ENCODE data around the gene PTGR3. TPM values are rescaled to one million over a fixed set of nuclear protein-coding genes. Genes with fewer than 3 reads are reported as not detected.

Gene PTGR3
- total RNA-seq, result 10 to 100 TPM in 1 of 2 donors, 1 to 10 TPM in 1; 6.8 to 14.2 TPM
- 10 to 100 TPM in 1 of 2 donors, 1 to 10 TPM in 1; 8.5 to 18.7 TPM for polyA plus RNA-seq

DNA sequence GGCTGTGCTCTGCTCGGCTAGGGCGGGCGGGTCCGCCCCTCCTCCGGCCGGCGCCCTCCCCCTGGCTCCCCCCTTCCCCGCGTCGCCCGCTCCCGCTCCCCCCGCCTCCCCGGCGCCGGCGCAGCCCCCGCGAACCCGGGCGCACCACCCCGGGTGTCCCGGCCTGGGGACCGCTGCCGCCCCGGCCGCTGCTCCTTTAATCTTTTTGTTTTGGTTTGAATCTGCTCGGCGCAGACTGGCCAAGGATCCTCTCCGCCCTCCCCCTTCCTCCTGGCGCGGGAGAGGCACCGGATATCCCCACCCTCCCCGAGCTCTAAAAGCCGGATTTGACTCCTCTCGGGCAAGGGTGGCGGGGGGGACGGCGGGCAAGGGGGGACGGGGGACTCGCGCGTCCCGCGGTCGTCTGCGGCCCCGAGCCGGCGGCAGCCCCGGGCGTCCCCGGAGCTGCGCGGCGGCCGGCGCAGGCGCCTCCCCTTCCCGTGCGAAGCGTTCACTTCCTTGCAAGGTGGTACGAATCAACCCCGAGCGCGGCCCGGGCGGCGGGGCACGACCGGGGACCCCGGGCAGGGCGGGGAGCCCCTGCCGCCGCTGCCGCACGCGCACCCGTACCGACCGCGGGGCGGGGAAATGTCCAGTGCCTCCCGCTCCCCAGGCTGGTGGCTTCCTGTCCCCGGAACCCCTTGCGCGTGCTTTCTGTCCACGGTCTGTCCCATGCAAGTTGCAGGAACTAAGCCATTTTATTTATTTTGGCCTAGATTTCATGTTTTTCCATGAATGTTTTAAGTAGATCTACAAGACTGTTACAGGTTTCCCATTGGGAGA lies at the start of gene PTGR3:
PTGR3 (minus strand) TSS at position 11 of the 822 bp plus-strand sequence. CDS start 81 bp downstream, outside the sequence.
- peak within 1 kb of the TSS; percentile 77 to 92 (median 91) for H3K4me3 ChIP-seq (ENCODE audit: low read depth in 1 of 3, low read length in 3 of 3)
- under 1% methylated on average over 88 of the region's 88 CpGs for WGBS
- H3K4me1 ChIP-seq (ENCODE audit: control insufficient read depth in 4 of 4, insufficient read depth in 4 of 4, low read length in 3 of 4), result peaks cover 8 to 57% (median 41%) of the 10 kb centered on the region in 4 donors
- DNase-seq (ENCODE audit: low spot score), result peak; percentile 73
- H3K27me3 ChIP-seq (ENCODE audit: control insufficient read depth in 4 of 4, insufficient read depth in 4 of 4, low read length in 3 of 4), result no peaks in the 10 kb centered on the region
- H3K36me3 ChIP-seq (ENCODE audit: control insufficient read depth in 4 of 4, insufficient read depth in 3 of 4, low read depth in 1 of 4, low read length in 3 of 4), result no peaks in the 10 kb centered on the region
- H3K9ac ChIP-seq (ENCODE audit: low read depth in 1 of 2, low read length in 2 of 2), result peak within 1 kb of the TSS; percentile 81 to 88
- H3K9me3 ChIP-seq (ENCODE audit: control insufficient read depth in 4 of 4, low read length in 3 of 4), result no peaks in the 10 kb centered on the region
- peak within 1 kb of the TSS; percentile 94 to 97 for H3K27ac ChIP-seq (ENCODE audit: low read depth in 1 of 2, low read length in 2 of 2)
- TF ChIP-seq FOXA2 (IDR thresholded peaks at IDR 0.05) (no peak), JUND (IDR thresholded peaks at IDR 0.05) (no peak), HNF4A (conservative IDR thresholded peaks at IDR 0.05) (no peak), RAD21 (IDR thresholded peaks at IDR 0.05) (no peak), GABPA (IDR thresholded peaks at IDR 0.05 in 1 of 2, conservative IDR thresholded peaks at IDR 0.05 in 1 of 2) (peak; percentile 38 to 71), MAX (IDR thresholded peaks at IDR 0.05) (no peak), HNF4G (IDR thresholded peaks at IDR 0.05) (no peak), NR2F2 (IDR thresholded peaks at IDR 0.05) (no peak), YY1 (IDR thresholded peaks at IDR 0.05) (peak; percentile 87), TAF1 (conservative IDR thresholded peaks at IDR 0.05) (peak; percentile 7), EGR1 (IDR thresholded peaks at IDR 0.05; ENCODE audit: low read depth in 2 of 2) (no peak), SP1 (IDR thresholded peaks at IDR 0.05) (peak; percentile 38)
- TF ChIP-seq, protein P1, sequence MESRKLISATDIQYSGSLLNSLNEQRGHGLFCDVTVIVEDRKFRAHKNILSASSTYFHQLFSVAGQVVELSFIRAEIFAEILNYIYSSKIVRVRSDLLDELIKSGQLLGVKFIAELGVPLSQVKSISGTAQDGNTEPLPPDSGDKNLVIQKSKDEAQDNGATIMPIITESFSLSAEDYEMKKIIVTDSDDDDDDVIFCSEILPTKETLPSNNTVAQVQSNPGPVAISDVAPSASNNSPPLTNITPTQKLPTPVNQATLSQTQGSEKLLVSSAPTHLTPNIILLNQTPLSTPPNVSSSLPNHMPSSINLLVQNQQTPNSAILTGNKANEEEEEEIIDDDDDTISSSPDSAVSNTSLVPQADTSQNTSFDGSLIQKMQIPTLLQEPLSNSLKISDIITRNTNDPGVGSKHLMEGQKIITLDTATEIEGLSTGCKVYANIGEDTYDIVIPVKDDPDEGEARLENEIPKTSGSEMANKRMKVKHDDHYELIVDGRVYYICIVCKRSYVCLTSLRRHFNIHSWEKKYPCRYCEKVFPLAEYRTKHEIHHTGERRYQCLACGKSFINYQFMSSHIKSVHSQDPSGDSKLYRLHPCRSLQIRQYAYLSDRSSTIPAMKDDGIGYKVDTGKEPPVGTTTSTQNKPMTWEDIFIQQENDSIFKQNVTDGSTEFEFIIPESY (IDR thresholded peaks at IDR 0.05), result no peak
- TF ChIP-seq, protein P2, sequence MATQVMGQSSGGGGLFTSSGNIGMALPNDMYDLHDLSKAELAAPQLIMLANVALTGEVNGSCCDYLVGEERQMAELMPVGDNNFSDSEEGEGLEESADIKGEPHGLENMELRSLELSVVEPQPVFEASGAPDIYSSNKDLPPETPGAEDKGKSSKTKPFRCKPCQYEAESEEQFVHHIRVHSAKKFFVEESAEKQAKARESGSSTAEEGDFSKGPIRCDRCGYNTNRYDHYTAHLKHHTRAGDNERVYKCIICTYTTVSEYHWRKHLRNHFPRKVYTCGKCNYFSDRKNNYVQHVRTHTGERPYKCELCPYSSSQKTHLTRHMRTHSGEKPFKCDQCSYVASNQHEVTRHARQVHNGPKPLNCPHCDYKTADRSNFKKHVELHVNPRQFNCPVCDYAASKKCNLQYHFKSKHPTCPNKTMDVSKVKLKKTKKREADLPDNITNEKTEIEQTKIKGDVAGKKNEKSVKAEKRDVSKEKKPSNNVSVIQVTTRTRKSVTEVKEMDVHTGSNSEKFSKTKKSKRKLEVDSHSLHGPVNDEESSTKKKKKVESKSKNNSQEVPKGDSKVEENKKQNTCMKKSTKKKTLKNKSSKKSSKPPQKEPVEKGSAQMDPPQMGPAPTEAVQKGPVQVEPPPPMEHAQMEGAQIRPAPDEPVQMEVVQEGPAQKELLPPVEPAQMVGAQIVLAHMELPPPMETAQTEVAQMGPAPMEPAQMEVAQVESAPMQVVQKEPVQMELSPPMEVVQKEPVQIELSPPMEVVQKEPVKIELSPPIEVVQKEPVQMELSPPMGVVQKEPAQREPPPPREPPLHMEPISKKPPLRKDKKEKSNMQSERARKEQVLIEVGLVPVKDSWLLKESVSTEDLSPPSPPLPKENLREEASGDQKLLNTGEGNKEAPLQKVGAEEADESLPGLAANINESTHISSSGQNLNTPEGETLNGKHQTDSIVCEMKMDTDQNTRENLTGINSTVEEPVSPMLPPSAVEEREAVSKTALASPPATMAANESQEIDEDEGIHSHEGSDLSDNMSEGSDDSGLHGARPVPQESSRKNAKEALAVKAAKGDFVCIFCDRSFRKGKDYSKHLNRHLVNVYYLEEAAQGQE (IDR thresholded peaks at IDR 0.05), result peak; percentile 22
- TF ChIP-seq, protein P3, sequence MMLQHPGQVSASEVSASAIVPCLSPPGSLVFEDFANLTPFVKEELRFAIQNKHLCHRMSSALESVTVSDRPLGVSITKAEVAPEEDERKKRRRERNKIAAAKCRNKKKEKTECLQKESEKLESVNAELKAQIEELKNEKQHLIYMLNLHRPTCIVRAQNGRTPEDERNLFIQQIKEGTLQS (IDR thresholded peaks at IDR 0.05), result no peak
- TF ChIP-seq, protein P4, sequence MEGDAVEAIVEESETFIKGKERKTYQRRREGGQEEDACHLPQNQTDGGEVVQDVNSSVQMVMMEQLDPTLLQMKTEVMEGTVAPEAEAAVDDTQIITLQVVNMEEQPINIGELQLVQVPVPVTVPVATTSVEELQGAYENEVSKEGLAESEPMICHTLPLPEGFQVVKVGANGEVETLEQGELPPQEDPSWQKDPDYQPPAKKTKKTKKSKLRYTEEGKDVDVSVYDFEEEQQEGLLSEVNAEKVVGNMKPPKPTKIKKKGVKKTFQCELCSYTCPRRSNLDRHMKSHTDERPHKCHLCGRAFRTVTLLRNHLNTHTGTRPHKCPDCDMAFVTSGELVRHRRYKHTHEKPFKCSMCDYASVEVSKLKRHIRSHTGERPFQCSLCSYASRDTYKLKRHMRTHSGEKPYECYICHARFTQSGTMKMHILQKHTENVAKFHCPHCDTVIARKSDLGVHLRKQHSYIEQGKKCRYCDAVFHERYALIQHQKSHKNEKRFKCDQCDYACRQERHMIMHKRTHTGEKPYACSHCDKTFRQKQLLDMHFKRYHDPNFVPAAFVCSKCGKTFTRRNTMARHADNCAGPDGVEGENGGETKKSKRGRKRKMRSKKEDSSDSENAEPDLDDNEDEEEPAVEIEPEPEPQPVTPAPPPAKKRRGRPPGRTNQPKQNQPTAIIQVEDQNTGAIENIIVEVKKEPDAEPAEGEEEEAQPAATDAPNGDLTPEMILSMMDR (IDR thresholded peaks at IDR 0.05; ENCODE audit: low read depth, low read length, missing input control), result no peak
